Spleen (tissue), 7 donors: ENCODE data around the gene PCMT1.

ENCODE experiments used
- CTCF ChIP-seq, 11 experiments: fragments of 200-600 bp in 7 of 11; fragments of 450-650 bp in 4 of 11; sonication (generic) in 4 of 11; IDR thresholded peaks in 8 of 11; conservative IDR thresholded peaks in 3 of 11; 1 replicate in 7 of 11; 2 replicates in 4 of 11; pipeline versions ENCODE4 v1.4.0 to v1.8.0; 2016 to 2021; ENCODE audit warnings: antibody characterized with exemption in 11 of 11, inconsistent platforms in 4 of 11, mild to moderate bottlenecking in 1 of 11
- POLR2A ChIP-seq, 3 donors: fragments of 450-650 bp; IDR thresholded peaks; one replicate each; pipeline ENCODE4 v1.5.1; 2017; ENCODE audit warnings: antibody characterized with exemption in 3 of 3, mild to moderate bottlenecking in 1 of 3
- POLR2AphosphoS5 ChIP-seq, 3 donors: sonication (generic); formaldehyde crosslinking; IDR thresholded peaks; one replicate each; pipeline ENCODE4 v1.5.1; 2017; ENCODE audit warnings: antibody characterized with exemption in 3 of 3
- donor health status: DM: no; HTN: no; CAD: no; lungs with moderate emphysema.
- donor health status: DM: no; HTN: no; CAD: no.
- donor health status: DM: no; HTN: no; CAD: no.

DNA sequence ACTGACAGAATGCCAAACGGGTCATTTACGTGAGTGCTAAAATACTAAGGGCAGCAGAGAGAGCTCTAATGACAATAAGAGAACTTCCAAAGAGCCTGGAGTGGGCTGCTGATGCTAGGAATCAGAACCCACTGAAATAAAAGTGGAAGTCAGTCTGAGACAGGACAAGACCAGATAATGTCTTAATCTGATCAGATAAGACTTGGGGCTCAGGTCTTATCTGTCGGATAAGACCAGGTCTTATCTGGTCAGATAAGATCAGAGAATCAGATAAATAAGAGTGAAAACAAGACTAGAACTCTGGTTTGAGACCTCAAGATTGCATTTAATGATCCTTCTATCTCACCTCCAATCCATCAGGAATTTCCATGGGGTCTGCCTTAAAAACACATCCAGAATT is 96.0 kb downstream of the PCMT1 start:
- TF ChIP-seq CTCF (IDR thresholded peaks at IDR 0.05 in 8 of 11, conservative IDR thresholded peaks at IDR 0.05 in 3 of 11): no peak
- no peak for TF ChIP-seq POLR2A (IDR thresholded peaks at IDR 0.05)
- TF ChIP-seq POLR2AphosphoS5 (IDR thresholded peaks at IDR 0.05): no peak
